ENCODE measurements around the gene IGSF23.

- TF ChIP-seq POLR2A (IDR thresholded peaks at IDR 0.05; ENCODE audit: low read depth, low read length) (no peak), RFX5 (IDR thresholded peaks at IDR 0.05; ENCODE audit: low read depth, low read length) (no peak), CTCF (conservative IDR thresholded peaks at IDR 0.05; ENCODE audit: low read depth, low read length) (no peak), MAFK (IDR thresholded peaks at IDR 0.05; ENCODE audit: low read depth, low read length) (no peak), RAD21 (IDR thresholded peaks at IDR 0.05; ENCODE audit: low read length) (no peak), RCOR1 (IDR thresholded peaks at IDR 0.05; ENCODE audit: insufficient replicate concordance, low read length) (no peak), MXI1 (IDR thresholded peaks at IDR 0.05; ENCODE audit: borderline replicate concordance, low read depth, low read length) (no peak), BHLHE40 (IDR thresholded peaks at IDR 0.05; ENCODE audit: low read depth, low read length) (no peak), CHD1 (IDR thresholded peaks at IDR 0.05; ENCODE audit: low read depth, low read length) (no peak), FOS (IDR thresholded peaks at IDR 0.05; ENCODE audit: low read depth, low read length) (no peak), ELK1 (IDR thresholded peaks at IDR 0.05; ENCODE audit: borderline replicate concordance, low read depth, low read length) (no peak)
These were observed 31.1 kb downstream of the IGSF23 start for GRCh38 chr19:44644402-44645016.

Measured in IMR-90 (cell line).